HG02981 (cell line): ENCODE measurements around the gene CECR2.
"Not testable (repeated sequence)": the region's sequence is repeated elsewhere in the genome, so short reads cannot be mapped to it uniquely, and the experiment has no call there.

ENCODE experiments used
- ATAC-seq: cut with Tn5 transposase; IDR thresholded peaks from one replicate; pipeline ENCODE4 v1.9.1; 2021; ENCODE audit warnings: mild to moderate bottlenecking, moderate library complexity; ENCODE audit not compliant: unreplicated experiment

Gene CECR2

DNA sequence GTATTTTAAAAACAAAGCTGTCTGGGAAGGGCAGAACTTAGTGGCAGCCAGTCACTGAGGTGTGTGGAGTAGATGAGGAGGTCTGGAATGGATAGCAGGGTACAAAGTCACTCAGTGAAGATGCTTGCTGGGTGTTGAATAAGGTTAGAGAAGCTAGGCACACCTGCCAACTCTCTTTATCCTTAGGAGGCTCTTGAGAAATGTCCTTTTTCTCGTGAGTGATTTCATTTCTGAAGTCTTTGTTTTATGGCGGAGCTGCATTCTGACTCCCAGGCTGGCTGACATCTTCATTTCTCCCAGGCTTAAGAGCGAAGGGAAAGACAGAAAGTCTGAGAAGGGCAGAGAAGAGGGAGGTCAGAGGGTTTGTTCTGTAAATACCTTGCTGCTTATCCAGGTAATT, 31.0 kb downstream of the CECR2 start:
- ATAC-seq: no peak

DNA sequence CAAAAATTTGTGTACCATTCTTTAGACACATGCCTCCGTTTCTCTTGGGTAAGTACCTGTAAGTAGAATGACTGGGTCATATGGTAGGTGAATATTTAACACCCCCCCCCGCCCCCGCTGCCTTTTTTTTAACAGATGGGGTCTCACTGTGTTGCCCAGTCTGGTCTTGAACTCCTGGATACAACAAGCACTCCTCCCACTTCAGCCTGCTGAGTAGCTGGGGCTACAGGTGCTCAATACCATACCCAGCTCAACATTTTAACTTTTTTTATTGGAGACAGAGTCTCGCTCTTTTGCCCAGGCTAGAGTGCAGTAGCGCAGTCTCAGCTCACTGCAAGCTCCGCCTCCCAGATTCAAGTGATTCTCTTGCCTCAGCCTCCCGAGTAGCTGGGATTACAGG, 32.5 kb downstream of the CECR2 start:
- no peak for ATAC-seq

DNA sequence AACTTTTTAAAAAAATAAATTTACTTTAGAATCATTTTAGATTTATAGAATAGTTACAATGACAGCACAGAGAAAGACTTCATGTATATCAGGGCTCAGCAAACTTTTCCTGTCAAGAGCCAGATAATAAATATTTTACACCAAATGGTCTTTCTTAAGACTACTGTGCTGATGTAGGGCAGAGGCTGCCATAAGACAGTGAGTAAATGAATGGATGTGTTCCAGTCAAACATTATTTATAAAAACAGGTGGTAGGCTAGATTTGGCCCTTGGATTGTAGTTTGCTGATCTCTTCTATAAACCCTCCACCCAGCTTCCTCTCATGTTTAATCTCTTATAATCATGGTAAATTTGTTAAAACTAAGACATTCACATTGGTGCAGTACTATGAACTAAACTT, 33.0 kb downstream of the CECR2 start:
- ATAC-seq: no peak

DNA sequence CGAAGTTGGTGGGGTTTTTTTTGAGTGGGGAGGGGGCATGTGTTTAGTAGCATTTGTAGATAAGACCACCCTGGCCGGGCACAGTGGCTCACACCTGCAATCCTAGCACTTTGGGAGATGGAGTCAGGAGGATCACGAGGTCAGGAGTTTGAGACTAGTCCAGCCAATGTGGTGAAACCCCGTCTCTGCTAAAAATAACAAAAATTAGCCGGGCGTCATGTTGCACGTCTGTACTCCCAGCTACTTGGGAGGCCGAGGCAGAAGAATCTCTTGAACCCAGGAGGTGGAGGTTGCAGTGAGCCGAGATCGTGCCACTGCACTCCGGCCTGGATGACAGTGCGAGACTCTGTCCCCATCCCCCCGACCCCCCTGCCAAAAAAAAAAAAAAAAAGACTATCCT, 34.6 kb downstream of the CECR2 start:
- no peak for ATAC-seq

DNA sequence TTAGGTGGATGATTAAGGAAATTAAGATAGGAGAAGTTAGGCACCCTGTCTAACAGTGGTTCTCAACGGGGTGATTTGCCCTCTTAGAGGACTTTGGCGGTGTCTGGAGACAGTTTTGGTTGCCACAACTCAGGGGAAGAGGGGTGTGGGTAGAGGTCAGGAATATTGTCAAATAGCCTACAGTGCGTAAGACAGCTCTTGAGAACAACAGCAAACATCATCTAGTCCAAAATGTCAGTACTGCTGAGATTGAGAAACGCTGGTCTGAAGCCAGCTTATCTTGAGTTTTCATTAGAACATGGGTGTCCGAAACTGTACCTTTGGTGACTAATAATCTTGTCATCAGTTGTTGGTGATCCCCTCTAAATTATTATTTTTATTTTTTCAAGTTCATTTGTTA, 38.4 kb downstream of the CECR2 start:
- no peak for ATAC-seq

DNA sequence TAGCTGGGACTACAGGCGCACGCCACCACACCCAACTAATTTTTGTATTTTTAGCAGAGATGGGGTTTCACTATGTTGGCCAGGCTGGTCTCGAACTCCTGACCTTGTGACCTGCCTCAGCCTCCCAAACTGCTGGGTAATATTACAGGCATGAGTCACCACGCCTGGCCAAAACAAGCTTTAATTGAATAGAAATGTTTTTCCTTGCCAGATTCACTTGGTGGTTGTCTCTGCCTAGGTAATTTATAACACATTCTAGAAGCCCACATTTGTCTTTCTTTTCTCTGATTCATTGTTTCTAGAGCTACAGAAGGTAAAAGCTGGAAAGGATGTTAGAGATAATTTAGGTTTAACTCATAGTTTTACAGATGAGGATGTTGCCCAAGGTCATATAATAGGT, 41.3 kb downstream of the CECR2 start:
- ATAC-seq: no peak

DNA sequence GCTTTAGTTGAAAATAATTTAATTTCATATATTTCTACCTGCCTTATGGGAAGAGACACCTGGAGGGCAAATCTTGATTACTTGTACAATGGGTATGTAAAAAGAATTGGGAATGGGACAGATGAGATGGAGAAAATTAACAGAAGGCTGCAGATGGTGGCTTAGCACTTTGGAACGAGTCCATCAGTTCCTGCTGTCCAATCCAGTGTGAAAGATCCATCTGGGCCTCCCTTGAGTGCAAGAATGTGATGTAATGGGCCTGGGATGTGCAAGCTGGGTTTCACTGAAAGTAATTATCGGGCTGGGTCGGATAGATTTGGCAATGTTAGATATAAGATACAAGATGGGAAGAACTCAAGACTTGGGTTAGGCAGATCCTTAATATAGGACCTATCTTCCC, 42.0 kb downstream of the CECR2 start:
- no peak for ATAC-seq

DNA sequence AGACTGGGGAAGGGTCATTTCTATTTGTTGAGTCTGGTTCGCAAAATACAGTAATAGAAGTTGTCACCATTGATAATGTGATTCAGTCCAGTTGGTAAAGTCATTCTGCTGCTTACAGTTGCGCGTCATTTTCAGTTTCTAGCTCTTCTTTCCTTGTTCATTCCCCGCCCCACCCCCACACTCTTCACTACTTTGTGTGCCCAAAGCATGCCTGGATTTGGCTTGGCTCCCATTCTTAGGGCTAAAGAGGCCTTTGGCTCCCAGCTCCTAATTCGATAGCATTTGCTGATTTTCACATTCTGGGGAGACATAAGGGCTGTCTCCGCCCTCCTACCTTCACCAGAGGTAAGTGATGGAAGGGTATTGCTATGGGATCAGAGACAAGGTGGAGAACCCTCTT, 43.0 kb downstream of the CECR2 start:
- no peak for ATAC-seq

DNA sequence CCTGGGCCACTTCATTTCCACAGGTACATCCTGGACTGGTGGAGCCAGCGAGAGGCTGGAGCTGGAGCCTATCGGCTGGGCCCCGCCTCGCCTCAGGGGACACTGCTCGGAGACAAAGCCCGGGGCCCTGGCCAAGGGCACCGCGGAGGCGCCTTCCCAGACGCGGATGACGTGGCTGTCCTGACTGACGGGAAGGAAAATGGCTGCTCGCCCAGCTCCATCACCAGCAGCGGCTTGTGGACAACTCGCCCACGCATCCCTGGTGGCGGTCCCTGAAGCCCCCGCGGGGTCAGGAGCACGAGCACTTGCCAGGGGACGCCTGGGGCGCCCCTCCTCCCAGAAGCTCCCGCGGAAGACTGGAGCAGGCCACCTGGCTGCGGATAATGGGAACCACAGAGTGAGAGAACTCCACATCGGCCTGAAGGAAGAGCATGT, 49.6 kb downstream of the CECR2 start:
- no peak for ATAC-seq

DNA sequence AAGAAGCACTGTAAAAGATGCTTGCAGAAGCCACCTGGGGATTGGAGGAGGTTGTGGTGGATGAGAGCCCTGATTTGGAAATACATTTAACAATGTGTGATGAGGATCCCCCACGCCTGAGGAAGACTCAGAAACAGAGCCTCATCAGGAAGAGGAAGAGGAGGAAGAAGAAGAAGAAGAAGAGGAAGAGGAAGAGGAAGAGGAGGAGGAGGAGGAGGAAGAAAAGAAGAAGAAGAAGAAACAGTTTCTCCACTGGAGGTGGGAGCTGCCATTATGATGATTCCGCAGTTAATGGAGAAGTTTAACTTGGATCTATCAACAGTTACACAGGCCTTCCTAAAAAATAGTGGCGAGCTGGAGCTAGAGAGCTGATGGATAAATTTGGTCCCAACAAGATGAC, 50.1 kb downstream of the CECR2 start:
- ATAC-seq: no peak

DNA sequence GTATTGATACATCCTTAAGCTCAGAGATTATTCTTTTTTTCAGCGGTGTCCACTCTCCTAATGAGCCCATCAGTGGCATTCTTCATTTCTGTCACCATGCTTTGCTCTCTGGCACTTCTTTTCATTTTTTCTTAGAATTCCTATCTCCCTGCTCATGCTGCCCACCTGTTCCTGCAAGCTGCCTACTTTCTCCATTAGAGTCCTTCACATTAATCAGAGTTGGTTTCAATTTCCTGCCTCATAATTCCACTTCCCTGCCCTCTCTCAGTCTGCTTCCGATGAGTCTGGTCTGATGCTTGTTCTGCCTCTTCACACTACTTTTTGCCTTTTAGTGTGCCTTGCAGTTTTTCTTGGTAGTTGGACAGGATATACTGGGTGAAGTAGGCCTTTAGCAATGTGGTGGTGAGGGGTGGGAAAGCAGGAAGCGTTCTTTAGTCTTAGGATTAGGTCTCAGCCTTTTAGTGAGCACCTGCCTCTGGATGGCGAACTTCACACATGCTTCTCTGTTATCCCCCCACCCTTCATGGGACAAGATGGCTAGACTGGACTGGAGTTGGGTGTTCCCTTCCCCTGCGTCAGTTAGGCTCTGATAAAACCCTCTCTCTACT, 53.6 kb downstream of the CECR2 start:
- ATAC-seq: no peak

DNA sequence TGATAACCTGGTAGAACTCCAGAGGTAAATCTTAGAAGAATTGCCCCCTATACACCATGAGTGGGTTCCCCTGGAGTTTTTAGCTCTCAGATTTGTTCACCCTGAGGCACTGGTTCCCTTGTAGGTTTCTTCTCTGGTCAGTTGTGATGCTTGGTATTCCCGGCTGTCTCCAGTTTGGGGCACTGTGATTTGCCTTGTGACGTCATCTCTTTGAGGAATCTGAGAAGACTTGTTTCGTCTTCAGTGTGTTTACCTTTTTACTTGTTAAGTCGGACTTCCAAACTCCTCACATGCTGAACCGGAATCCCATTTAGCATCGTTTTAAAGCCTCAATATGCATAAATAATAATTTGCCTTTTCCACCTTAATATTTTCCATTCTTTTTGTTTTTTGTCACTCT, 54.4 kb downstream of the CECR2 start:
- no peak for ATAC-seq

DNA sequence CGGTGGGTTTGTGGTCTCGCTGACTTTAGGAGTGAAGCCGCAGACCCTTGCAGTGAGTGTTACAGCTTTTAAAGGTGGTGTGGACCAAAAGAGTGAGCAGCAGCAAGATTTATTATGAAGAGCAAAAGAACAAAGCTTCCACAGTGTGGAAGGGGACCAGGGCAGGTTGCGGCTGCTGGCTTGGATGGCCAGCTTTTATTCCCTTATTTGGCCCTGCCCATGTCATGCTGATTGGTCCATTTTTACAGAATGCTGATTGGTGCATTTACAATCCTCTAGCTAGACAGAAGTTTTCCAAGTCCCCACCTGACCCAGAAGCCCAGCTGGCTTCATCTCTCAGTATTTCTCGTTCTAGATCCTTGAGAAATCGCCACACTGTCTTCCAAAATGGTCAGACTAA, 58.3 kb downstream of the CECR2 start:
- not testable (repeated sequence) for ATAC-seq

DNA sequence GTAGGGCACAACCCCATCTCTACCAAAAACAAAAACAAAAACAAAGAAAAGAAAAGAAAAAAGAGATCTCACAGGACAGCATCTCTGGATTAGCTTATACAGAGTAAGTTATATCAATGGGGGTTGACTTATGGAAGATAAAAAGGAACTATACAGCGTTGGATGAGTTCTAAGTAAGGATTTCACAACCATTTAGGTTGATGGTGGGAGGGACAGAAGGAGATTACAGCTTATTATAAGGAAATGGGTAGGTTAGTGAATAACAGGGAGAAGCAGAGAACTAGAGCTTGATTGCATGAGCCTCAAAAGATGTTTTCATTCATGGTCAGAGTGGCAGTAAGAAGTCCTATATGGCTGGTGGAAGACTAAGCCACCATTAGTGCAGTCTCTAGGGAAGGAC, 60.3 kb downstream of the CECR2 start:
- no peak for ATAC-seq

DNA sequence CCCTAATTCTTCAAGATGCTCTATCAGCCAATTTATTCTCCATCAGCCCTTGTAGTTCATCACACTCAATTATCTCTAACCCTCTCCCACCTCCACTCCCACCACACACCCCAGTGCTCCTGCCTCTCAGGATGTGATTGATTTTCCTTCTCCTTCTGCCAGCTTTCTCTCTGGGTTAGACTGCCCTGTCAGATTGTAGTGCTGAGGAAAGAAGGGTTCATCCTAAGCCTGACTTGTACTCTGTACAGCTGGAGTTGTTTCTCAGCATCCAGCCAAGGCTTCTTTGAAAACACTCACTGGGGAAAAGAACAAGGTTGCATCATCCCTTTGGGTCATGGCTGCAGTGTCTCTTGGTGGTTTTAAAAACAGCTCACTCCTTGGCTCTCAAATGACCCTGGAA, 61.2 kb downstream of the CECR2 start:
- ATAC-seq: no peak

DNA sequence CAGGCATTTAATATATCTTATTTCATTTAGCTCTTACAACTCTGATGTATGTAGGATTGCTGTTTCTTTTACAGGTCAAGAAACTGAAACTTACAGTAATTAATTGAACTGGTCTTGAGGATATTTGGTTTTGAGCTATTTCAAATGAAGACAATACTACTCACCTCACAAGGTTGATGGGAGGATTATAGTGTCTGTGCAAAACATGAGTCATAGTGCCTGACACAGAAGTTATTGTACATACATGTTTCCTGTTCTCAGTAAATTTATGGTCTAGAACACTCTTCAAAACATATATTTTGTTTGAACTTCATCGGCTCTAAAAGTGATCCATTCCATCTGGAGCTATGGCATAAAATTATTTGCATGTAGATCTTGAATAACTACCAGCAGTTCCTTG, 61.9 kb downstream of the CECR2 start:
- ATAC-seq: no peak

DNA sequence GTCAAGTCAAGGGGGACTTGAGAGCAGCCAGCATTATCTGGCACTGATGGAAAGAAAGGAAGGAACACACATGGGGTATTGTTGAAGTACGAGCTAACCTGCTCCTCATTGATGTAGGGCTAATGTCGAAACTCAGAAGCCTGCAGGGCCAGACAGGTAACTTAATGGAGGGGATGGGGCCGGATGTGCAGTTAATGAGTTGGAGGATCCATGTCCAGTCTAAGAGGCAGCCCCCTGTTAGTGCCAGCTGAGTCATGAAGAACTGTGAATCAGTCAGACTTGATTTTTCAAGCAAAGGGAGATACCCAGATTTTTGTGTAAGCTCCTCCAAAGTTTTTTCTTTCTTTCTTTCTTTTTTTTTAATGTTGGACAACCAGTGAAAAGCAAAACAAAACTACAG, 65.6 kb downstream of the CECR2 start:
- no peak for ATAC-seq

DNA sequence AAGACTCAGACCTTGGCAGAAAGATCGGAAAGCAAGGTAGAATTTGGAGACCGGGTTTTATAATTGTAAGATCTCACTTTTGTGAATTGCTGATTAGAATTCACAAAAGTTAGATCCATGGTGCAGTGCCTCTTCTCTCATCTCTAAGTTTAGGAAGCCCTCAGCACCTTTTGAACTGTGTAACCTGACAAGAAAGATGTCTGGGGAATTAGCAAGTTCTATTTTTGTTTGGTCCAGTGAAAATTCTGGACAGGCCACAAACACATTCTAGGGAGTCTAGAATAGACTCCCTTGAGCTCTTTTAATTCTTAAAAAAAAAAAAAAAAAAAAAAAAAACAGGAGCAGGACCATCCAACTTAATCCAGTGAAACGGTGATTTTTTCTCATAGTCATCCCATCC, 66.1 kb downstream of the CECR2 start:
- ATAC-seq: no peak

DNA sequence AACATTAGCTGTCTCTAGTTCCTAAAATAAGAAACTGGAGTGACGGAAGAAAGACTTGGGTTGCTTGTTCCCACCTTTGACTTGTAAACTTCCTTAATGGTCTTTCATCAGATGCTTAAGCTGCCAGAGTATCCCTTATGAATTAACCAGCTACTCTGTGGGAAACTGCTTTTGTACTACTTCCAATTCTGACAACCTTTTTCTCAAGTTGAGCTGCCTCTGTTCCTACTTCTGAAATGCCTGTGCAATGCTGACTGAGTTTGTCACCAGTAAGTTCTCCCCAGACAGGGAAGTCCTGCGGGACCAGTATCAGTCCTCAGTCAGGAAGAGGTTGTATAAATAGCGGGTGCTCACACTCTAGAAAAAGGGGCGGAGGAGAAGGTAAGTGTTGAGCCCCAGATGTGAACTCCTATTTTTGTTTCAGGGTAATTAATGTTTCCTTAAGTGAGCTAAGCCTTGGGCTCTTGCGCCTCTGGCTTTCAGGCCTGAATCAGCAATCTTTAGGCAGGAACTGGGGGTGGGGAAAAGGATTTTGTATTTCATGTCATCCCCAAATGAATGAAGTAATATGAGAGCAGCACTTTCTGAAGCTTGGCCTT, 67.2 kb downstream of the CECR2 start:
- ATAC-seq: no peak

DNA sequence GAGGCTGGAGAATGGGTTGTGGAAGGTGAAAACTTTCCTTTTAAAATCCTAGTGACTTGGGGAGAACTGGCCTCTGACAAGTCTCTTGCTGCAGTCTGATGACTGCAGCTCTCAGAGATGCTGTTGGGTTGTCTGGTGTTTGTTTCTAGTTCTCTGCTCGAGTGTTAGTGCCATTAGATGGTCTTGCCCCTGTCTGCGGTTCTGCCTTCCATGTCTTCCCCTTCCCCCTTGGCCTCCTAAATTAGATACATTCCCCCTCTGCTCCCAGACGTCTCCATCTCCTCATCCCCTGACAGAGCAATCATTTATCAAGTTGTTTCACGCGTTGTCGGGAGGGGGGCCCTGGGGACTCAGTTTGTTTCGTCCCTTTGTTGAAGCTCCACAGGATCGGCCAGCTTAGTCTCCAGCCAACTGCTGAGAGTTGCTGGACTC, 67.7 kb downstream of the CECR2 start:
- ATAC-seq: no peak

DNA sequence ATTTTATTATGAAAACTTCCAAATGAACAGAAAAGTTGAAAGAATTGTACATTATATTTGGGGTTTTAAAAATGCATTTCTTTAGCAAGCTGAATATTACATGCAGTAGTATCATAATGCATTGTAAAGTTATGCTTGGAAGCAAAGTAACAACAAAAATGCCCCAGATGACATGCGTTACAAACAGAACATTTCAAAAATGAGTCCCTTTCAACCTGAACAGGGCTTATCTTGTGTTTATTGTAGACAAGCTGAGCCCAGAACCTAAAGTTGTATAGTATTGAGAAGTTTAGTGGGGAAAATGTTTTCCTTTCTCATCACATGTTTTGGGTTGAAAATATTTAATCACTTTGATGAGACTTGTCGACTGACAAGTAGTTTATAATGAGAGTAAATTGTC, 68.8 kb downstream of the CECR2 start:
- ATAC-seq: no peak

DNA sequence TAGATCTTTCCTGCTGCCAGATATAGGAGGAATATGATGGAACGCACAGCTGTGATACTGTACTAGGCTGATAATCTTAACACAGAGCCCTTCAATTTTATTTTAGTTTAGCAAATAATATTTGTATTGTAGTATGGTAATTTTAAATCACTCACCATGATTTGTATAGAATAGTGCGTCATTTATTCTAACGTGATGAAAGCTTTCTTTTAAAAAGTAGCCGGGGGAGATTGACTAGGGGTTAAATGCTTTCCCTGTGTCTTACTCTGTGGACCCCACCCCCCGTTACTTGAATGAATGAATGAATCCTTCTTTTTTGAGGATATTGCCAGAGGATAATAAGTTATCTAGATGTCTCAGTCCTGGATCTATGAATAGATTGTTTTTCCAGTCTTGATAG, 72.1 kb downstream of the CECR2 start:
- no peak for ATAC-seq
